B cell (primary cell): ENCODE measurements around the gene GRIA3.

Experiments
- CTCF ChIP-seq: fragments of 200-600 bp; IDR thresholded peaks from one replicate; pipeline ENCODE4 v1.8.0; 2022; ENCODE audit warnings: antibody characterized with exemption, mild to moderate bottlenecking
- EZH2 ChIP-seq: IDR thresholded peaks from 2 replicates; pipeline ENCODE4 v1.6.1; 2012; ENCODE audit warnings: borderline replicate concordance, low read depth, mild to moderate bottlenecking, moderate library complexity, low read length; ENCODE audit not compliant: insufficient read depth, poor library complexity, severe bottlenecking

GRCh38 chrX:123489011-123489410 is 304.9 kb downstream of the GRIA3 start:
- no peak for TF ChIP-seq CTCF
- TF ChIP-seq EZH2: no peak
